ENCODE measurements around the gene SLX9. TPM values are rescaled to one million over a fixed set of nuclear protein-coding genes. Genes with fewer than 3 reads are reported as not detected.

The SLX9 gene
- total RNA-seq, 4 donors from 2014 or later: 8.1 to 46.0 (median 16.6) TPM

DNA sequence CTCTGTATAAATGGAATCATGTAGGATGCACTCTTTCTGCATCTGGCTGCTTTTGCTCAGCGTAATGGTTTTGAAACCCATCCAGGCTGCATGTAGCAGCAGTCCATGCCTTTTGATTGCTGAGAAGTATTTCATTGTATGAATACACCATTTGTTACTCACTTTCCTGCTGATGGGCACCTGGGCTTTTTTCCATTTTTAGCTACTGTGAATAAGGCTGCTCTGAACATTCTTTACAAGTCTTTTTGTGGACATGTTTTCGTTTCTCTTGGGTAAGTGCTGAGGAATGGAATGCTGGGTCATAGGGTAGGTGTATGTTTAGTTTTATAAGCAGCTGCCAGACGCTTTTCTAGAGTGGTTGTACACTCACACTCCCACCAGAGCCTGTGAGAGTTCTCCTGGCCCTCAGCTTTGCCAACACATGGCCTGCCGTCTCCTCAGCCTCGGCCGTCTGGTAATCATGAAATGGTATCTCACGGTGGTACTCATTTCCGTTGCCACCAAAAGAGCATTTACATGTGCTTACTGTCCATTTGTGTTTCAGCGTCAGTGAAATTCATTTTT, 22.7 kb downstream of the SLX9 start:
- intact Hi-C loops (cut with DNase I; ENCODE audit: low total_unique reads): no loop called here
- in situ Hi-C loops (cut with MboI; ENCODE audit: low pct_ligation_motif_present in 1 of 4, low pct_unique_long_range_greater_than_20kb in 1 of 4, low sequenced_read_pairs in 3 of 4): no loop called here
- Histone ChIP-seq H3K4me3 (no peak overlapping the region), H3K36me3 (no peaks in the 10 kb centered on the region), H3K4me1 (peaks cover 16 to 68% (median 36%) of the 10 kb centered on the region in 4 donors), H3K27me3 (no peaks in the 10 kb centered on the region), H3K9me3 (no peaks in the 10 kb centered on the region), H3K27ac (peak overlapping the region; percentile 44 to 75 (median 69))
- no peak for DNase-seq
- 79 to 83% methylated on average over 5 to 9 of the region's 9 CpGs for WGBS, 2 donors (ENCODE audit: low coverage in 1 of 2)
- TF ChIP-seq EP300 (IDR thresholded peaks at IDR 0.05; ENCODE audit: low read depth) (no peak), POLR2AphosphoS5 (IDR thresholded peaks at IDR 0.05) (peak; percentile 18 to 47 (median 34))

DNA sequence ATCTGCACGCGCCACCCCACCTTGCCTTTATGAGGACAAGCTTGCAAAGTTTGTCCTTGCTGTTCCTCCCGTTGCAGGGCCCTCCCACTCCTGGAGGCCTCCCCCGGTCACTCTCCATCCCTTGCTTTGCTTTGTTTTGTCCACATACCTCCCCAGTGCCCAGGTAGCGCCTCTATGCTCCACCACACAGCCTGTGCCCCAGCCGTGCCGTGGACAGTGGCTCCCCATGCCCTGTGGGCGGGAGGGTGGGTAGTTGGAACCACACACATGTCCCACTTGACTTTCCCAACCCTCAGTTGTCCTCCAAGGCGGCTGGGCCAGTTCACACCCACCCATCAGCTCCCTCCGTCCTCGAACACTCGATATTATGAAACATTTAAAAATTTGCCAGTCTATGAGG, 24.6 kb downstream of the SLX9 start:
- Histone ChIP-seq H3K4me3 (no peak overlapping the region), H3K9me3 (no peaks in the 10 kb centered on the region), H3K4me1 (peaks cover 16 to 58% (median 31%) of the 10 kb centered on the region in 4 donors), H3K36me3 (no peaks in the 10 kb centered on the region), H3K27me3 (no peaks in the 10 kb centered on the region), H3K27ac (peak overlapping the region in 2 of 4 donors; percentile 6 to 11)
- DNase-seq: no peak
- intact Hi-C loops (cut with DNase I; ENCODE audit: low total_unique reads): no loop called here
- TF ChIP-seq, protein P1, sequence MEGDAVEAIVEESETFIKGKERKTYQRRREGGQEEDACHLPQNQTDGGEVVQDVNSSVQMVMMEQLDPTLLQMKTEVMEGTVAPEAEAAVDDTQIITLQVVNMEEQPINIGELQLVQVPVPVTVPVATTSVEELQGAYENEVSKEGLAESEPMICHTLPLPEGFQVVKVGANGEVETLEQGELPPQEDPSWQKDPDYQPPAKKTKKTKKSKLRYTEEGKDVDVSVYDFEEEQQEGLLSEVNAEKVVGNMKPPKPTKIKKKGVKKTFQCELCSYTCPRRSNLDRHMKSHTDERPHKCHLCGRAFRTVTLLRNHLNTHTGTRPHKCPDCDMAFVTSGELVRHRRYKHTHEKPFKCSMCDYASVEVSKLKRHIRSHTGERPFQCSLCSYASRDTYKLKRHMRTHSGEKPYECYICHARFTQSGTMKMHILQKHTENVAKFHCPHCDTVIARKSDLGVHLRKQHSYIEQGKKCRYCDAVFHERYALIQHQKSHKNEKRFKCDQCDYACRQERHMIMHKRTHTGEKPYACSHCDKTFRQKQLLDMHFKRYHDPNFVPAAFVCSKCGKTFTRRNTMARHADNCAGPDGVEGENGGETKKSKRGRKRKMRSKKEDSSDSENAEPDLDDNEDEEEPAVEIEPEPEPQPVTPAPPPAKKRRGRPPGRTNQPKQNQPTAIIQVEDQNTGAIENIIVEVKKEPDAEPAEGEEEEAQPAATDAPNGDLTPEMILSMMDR (IDR thresholded peaks at IDR 0.05): no peak
- TF ChIP-seq POLR2A (IDR thresholded peaks at IDR 0.05) (no peak), POLR2AphosphoS5 (IDR thresholded peaks at IDR 0.05) (no peak), EP300 (IDR thresholded peaks at IDR 0.05; ENCODE audit: low read depth) (no peak)
- in situ Hi-C loops (cut with MboI; ENCODE audit: low pct_ligation_motif_present in 1 of 4, low pct_unique_long_range_greater_than_20kb in 1 of 4, low sequenced_read_pairs in 3 of 4): no loop called here
- WGBS, 2 donors (ENCODE audit: low coverage in 1 of 2): 97 to 100% methylated on average over 5 to 12 of the region's 12 CpGs

DNA sequence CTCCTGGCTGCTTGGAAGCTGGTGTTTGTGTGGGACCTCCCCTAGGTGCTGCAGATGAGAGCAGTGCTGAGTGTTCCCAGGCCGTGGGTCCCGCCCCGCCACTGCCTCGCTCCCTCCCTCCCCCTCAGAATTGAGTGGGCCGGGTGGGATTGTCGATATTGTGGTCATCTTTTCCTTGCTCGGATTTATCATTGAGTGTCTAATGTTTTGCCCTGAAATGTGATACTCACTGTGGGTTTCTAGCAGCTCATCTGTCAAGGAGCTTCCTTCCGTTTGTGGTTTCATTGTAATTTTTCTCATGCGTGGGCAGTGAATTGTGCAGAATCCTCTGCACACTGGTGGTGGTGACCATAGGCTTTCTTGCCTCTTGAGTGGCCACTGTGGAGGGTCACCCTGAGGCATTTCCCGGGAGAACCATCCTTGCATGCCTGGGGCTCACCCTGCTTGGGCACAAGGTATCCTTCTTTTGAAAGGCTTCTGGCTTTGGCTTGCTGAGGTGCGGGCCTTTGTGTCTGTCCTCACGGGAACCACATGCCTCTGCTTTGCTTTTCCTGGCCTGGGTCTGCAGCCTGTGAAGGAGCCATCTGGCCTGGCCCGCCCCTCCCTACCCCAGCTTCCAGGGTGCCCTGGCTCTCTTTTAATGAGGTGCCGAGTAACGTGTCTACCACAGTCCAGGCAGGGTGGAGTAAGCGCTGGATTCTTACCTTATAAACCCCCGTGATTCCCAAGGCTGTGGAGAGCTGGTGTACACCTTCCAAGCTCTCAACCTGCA, 25.6 kb downstream of the SLX9 start:
- TF ChIP-seq POLR2AphosphoS5 (IDR thresholded peaks at IDR 0.05) (no peak), EP300 (IDR thresholded peaks at IDR 0.05; ENCODE audit: low read depth) (no peak), POLR2A (IDR thresholded peaks at IDR 0.05) (no peak)
- TF ChIP-seq, protein P1 (IDR thresholded peaks at IDR 0.05): no peak
- Histone ChIP-seq H3K27me3 (no peaks in the 10 kb centered on the region), H3K4me1 (peaks cover 10 to 47% (median 22%) of the 10 kb centered on the region in 4 donors), H3K27ac (peak overlapping the region in 2 of 4 donors; percentile 55 to 80), H3K4me3 (no peak overlapping the region), H3K9me3 (no peaks in the 10 kb centered on the region), H3K36me3 (no peaks in the 10 kb centered on the region)
- intact Hi-C loops (cut with DNase I; ENCODE audit: low total_unique reads): no loop called here
- WGBS, 2 donors (ENCODE audit: low coverage in 1 of 2): 95% methylated on average over 17 of the region's 17 CpGs; no CpG with 5 or more reads in 1 of the 2 donors
- no peak for DNase-seq
- in situ Hi-C loops (cut with MboI; ENCODE audit: low pct_ligation_motif_present in 1 of 4, low pct_unique_long_range_greater_than_20kb in 1 of 4, low sequenced_read_pairs in 3 of 4): no loop called here

DNA sequence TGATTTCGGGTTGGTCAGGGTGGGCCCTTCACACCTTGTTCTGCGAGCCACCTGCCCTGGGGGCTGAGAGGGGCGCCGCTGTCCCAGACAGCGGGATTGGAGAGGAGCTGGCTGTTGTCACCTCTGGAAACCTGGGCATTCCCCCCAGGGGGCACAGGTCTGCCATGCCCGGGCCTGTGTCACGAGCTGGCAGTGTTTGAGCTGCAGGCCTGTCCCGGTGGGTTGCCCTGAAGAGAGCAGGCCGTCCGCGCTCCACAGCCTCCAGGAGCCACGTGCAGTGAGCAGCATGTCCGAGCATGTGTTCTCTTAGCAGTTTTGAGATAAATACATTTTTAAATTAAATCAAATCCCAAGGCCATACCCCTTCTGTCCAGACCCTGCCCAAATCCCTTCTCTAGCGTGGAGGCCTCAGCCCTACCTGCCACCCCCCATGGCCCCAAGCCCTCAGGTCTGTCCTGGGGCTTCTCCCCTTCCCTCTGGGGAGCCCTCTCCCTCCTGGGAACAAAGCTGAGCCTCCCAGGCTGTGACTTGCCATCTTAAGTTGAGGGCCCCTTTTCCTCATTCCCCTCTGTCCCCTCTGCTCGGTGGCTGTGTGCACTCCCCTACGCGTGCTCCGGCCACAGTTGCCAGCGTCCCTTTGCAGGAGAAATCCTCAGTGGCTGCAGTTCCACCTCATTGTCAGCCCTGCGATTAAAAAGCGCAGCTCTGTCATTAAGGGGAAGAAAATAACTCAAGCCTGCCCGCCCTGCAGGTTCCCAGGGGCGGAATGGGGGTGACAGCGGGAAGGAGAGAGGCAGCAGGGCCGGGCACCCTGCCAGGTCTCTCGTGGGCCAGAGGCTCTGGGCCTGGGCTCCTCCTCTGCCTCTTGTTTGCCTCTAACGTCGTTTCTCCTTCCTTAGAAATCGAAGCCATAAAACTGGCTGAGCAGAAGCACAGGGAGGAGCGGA, 26.6 kb downstream of the SLX9 start:
- 71 to 100% methylated on average over 6 to 28 of the region's 30 CpGs for WGBS, 2 donors (ENCODE audit: low coverage in 1 of 2)
- intact Hi-C loops (cut with DNase I; ENCODE audit: low total_unique reads) (no loop called here), in situ Hi-C loops (cut with MboI; ENCODE audit: low pct_ligation_motif_present in 1 of 4, low pct_unique_long_range_greater_than_20kb in 1 of 4, low sequenced_read_pairs in 3 of 4) (no loop called here)
- H3K4me3 ChIP-seq: peak overlapping the region in 2 of 4 donors; percentile 9 to 28
- no peaks in the 10 kb centered on the region for H3K9me3 ChIP-seq
- TF ChIP-seq POLR2AphosphoS5 (IDR thresholded peaks at IDR 0.05) (no peak), POLR2A (IDR thresholded peaks at IDR 0.05) (no peak), EP300 (IDR thresholded peaks at IDR 0.05; ENCODE audit: low read depth) (no peak)
- TF ChIP-seq, protein P1 (IDR thresholded peaks at IDR 0.05): no peak
- no peaks in the 10 kb centered on the region for H3K27me3 ChIP-seq
- H3K27ac ChIP-seq: peak overlapping the region; percentile 46 to 80 (median 62)
- peaks cover 10 to 45% (median 22%) of the 10 kb centered on the region in 4 donors for H3K4me1 ChIP-seq
- DNase-seq: no peak
- H3K36me3 ChIP-seq: no peaks in the 10 kb centered on the region

Measured in transverse colon (tissue), 4 donors.